HG03575 (cell line): ENCODE data around the gene VOPP1.
"Not testable (repeated sequence)": the region's sequence is repeated elsewhere in the genome, so short reads cannot be mapped to it uniquely, and the experiment has no call there.

ENCODE experiments used
- ATAC-seq: cut with Tn5 transposase; IDR thresholded peaks from one replicate; pipeline ENCODE4 v1.9.1; 2021; ENCODE audit not compliant: unreplicated experiment, insufficient number of reproducible peaks, low FRiP score; ENCODE audit errors: extremely low read depth

Gene VOPP1

GRCh38 chr7:55517936-55518689 is 54.2 kb downstream of the VOPP1 start:
- no peak for ATAC-seq

DNA sequence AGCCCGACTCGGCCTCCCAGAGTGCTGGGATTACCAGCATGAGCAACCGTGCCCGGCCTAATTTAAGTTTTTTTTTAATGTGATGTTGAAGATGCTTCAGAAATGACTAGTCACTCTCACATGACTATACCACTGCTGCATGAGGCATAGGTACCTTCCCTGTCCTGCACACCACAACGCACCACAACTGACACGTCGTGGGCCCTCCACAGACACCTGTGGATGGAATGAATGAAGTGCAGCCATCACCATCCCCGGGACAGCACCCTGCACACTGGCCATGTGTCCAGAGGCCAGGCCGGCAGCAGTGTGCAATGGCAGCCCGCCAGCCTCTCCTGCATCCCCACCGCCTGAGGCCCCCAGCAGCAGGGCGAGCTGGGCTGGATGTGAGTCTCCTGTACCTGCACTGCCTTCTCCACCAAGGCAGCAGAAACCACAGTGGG is 55.1 kb downstream of the VOPP1 start:
- peak; percentile 55 for ATAC-seq

- no peak for ATAC-seq
These were observed 55.9 kb downstream of the VOPP1 start for GRCh38 chr7:55516409-55516808.

GRCh38 chr7:55515569-55516279 is 56.6 kb downstream of the VOPP1 start:
- no peak for ATAC-seq

DNA sequence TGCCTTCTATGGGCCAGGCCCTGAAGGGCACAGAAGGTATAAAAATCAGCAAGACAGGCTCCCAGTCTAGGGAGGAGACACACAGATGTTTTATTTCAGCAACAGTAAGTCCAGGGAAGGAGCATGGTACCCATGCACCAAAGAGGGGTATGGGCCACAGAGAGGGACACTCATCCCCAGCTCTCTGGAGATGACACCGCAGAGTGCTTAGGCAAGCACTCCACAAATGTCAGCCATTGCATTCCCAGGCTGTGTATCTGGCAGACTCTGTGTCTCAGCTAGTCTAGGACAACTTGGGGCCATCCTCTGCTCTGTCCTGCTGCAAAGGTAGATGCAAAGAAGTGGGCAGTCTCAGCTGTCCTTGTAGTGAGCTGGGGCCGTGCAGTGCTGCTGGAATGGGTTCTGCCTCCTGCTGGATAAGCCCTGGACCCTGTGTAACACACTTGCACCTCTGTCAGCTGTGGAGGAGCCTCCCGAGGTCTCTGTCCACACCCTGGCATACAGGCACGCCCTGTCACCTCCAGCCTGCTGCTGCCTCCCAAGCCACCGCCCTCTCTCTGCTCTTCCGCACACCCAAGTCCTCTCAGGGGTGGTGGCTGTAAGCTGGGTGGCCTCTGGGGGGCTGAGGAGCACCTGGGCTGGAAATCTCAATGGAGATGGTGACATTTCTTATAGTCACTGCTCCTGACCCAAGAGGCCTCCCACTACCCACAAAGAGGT is 57.6 kb downstream of the VOPP1 start:
- no peak for ATAC-seq

- ATAC-seq: no peak
These were observed 58.4 kb downstream of the VOPP1 start for GRCh38 chr7:55513868-55514267.

DNA sequence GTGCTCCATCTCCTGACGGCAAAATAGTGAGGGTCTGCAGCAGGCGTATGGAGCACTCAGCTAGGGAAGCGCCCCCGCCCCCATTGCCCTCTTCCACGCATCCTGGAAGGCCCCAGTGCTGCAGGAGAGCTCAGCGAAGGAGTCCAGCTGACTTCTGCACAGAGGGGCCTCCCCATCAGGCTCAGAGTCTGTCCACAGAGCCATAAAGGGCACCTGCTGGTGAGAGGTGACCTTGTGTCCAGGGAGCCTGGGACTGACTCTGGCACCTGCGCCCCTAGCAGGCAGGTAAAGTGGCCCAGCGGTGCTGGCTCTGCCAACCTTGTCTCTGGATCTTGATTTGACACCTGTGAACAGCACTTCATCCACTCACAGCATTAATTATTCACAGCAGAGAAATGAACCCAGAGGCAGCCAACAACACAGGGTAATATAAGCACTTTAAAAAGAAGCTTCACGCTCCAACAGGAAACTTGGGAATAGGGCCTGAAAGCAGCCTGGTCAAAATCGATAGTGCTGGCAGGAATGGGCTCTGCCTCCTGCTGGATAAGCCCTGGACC is 59.6 kb downstream of the VOPP1 start:
- ATAC-seq: no peak

GRCh38 chr7:55510621-55511020 is 61.7 kb downstream of the VOPP1 start:
- no peak for ATAC-seq

DNA sequence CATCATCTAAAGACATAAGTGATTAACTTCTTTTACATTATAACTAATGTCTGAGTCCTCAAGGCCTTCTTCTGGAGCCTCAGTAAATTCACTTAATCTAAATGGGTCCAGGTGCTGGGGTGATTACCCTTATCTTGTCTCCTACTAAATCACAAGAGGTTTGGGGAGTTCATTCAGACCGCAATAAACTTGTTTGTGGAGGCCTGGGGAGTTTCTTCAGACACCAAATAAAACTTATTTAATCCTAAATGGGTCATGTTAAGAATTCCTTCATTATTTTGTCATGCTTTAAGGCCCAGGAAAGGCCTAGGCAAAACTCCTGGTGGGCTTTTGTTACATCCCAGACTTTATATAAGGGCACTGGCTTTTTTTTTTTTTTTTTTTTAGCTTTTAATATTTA is 62.1 kb downstream of the VOPP1 start:
- ATAC-seq: not testable (repeated sequence)

GRCh38 chr7:55509322-55509721 is 63.0 kb downstream of the VOPP1 start:
- no peak for ATAC-seq

- ATAC-seq: peak; percentile 46
These were observed 63.9 kb downstream of the VOPP1 start for GRCh38 chr7:55508221-55509011.

DNA sequence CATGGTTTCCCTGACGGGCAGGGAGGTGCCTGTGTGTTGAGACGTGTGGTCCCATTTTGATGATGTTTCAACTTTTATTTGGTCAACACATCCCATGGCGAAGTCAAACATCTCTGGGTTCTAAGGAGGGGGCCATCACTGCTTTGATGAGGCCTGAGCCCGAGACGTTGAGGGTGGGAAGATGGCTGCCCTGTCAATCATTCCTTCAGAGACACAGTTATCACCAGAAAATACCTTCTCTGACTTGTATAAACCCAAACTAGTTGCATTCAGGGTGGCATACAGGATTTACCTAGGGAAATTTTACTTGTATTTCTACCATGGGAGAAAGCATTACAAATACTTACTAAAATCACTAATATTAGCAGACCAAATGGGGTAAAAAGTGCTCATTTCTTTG is 64.6 kb downstream of the VOPP1 start:
- no peak for ATAC-seq

GRCh38 chr7:55504967-55505658 is 67.2 kb downstream of the VOPP1 start:
- ATAC-seq: no peak

DNA sequence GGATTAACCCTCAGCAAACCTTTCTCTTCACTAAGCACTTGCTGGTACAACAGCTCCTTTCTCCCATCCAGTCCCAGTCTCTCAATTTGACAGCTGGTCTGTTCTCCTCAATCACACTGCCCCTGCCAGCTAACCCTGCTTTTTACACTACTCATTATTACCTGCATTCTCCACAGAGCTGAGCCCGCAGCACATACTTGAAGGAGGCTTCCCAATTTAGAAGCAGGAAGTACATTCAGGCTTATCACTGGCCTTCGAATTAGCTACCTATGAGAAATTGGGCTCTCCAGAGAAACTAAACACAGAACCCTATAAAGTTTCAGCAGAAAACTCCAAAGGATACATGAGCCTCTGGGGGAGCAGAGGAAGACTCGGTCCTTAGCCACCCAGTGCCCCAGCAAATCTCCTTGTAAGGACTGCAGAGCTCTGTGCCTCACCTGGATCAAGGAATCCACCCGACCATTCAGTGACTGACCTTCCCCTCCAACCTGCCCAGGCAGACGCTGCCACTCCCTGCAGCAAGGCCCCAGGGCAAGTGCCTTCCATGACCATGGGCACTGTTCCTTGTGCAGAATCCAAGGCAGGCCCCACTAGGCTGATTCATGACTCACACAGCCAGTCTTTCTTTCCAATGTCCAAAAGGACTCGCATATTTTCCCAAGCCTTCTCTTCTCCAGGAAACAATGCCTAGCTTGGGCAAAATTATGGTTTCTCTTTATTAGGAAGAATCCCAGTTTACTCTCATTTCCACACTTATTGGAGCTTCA is 68.0 kb downstream of the VOPP1 start:
- no peak for ATAC-seq

DNA sequence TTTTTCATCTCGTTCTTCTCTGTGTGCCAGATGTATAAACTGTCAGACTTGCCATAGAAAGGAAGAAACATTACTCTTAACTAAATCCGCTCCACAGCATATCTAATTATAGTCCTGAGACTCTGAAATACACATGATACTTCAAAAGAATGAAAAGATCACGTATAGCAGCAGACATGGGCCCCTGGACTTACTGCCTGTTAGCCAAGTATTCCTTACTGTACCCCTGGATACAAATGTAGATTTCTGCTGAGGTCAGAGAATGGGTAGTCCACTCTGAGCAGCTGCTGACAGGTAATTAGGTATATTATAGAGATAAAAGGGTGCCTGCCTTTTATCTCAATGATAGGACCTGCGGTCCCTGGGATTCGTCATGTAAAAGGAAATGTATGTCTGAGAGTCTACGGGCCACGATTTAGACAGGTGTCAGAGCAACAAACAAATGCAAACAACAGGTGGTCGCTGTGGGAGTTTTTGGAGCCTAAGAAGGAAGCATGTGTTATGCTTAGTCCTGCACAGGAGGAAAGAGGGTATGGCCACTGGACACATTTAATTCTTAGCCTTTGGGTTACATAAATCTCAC is 69.4 kb downstream of the VOPP1 start:
- ATAC-seq: no peak

DNA sequence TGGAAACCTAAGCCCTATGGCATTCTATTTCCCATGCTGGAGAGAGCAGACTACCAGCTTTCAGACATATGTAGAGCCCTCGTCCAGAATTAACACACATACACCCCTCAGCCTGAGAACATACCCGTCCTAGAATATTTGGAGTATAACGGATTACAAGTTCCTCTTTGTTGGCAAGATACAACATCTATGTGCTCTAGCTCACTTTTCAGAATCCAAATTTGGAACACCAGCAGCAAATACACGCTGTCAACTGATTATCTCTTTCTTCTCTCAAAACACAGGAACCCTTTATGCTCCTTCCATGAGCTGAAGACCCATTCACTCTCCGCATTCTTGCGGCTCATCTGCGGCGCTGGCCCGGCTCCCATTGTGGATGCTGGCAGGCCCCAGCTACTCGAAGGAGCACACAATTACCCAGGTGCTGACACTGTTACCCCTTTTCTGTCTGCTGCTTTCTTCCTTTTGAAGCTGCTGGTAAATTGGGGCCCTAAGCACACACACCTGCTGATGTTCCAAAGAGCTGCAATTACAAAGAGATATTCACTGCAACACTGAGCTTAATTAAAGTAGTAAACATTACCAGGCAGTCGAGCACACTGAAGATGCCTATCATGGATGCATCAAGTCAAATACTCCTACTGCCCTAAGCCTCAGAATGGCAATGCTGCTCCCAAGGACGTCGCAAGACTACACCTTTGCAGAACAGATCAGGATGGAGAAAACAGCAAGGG is 70.0 kb downstream of the VOPP1 start:
- no peak for ATAC-seq

- ATAC-seq: no peak
These were observed 70.7 kb downstream of the VOPP1 start for GRCh38 chr7:55501611-55502010.
